GM18858 (cell line): ENCODE data around the gene MRPS27.
"Not testable (repeated sequence)": the region's sequence is repeated elsewhere in the genome, so short reads cannot be mapped to it uniquely, and the experiment has no call there.

Source experiments
- ATAC-seq: cut with Tn5 transposase; IDR thresholded peaks from one replicate; pipeline ENCODE4 v1.9.1; 2021; ENCODE audit not compliant: unreplicated experiment

Gene MRPS27

GRCh38 chr5:72326306-72326649 is 6.2 kb upstream of the MRPS27 start:
- ATAC-seq: no peak

- no peak for ATAC-seq
These were observed 5.7 kb upstream of the MRPS27 start for GRCh38 chr5:72325566-72326305.

- ATAC-seq: no peak
These were observed 4.3 kb upstream of the MRPS27 start for GRCh38 chr5:72324189-72324825.

DNA sequence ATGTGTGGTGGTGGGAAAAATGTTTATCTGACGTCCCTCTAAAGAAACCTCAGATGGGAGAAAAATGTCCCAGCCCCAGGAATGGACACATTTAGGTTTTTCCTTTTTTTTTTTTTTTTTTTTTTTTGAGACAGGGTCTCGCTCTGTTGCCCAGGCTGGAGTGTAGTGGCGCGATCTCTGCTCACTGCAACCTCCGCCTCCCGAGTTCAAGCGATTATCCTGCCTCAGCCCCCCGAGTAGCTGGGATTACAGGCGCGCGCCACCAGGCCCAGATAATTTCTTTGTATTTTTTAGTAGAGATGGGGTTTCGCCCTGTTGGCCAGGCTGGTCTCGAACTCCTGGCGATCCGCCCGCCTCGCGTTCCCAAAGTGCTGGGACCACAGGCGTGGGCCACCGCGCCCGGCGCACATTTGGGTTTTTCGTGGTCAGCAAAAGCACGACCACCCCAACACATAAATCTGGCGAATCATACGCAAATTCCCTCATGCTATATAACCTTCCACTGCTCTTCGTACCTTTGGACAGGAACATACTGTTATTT is 535 bp downstream of the MRPS27 start:
- not testable (repeated sequence) for ATAC-seq

DNA sequence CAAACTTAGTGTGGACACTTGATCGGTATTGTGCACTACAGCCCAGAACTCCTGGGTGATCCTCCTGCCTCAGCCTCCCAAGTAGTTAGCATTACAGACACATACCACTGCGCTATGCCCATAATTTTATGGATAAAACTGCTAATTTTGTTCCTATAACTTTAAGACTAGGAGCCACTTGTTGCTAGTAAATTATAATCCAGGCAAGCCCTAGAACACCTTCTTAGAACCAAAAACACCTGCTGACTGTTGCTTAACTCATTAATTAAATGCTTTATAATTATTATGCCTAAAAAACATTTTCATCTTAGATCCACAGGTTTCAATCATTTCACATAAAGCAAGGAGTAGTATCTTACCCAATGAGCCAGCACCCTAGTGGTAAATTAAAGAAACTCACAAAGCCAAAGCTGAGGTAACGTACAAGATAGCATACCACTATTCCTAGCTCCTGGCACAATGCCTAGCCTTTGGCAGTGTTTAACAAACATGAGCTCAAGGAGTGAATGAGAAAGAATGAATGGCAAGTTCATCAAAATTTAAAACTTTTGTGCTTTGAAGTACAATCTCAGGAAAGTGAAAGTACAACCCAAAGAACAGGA is 5.4 kb downstream of the MRPS27 start:
- no peak for ATAC-seq

- no peak for ATAC-seq
These were observed 6.9 kb downstream of the MRPS27 start for GRCh38 chr5:72313141-72313540.

GRCh38 chr5:72308853-72309191 is 11.2 kb downstream of the MRPS27 start:
- no peak for ATAC-seq

GRCh38 chr5:72307968-72308852 is 11.8 kb downstream of the MRPS27 start:
- ATAC-seq: peak; percentile 75

- ATAC-seq: no peak
These were observed 12.5 kb downstream of the MRPS27 start for GRCh38 chr5:72307573-72307967.

- peak; percentile 18 for ATAC-seq
These were observed 14.6 kb downstream of the MRPS27 start for GRCh38 chr5:72305194-72306142.

- no peak for ATAC-seq
These were observed 17.9 kb downstream of the MRPS27 start for GRCh38 chr5:72302171-72302570.

DNA sequence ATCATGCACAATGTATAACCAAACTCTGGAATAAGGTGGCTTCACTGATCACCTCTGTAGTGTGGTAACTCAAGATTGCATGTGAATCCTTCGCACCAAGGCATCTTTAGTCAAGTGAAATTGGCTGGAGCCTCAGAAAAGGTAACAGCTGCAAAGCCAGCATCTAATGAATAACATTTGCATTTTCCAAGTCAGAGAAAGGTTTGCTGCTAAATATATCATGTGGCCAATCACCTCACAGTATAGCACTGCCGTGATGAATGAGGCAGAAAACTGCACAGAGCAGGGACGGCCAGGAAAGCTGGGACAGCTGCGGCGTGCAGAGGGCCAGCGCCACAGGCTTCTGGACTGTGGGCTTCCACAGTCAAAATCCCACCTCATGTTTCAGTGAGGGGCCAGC is 18.5 kb downstream of the MRPS27 start:
- ATAC-seq: peak; percentile 64

GRCh38 chr5:72300590-72301339 is 19.3 kb downstream of the MRPS27 start:
- no peak for ATAC-seq

- no peak for ATAC-seq
These were observed 21.3 kb downstream of the MRPS27 start for GRCh38 chr5:72298711-72299110.

- ATAC-seq: peak; percentile 46
These were observed 21.9 kb downstream of the MRPS27 start for GRCh38 chr5:72298136-72298535.

DNA sequence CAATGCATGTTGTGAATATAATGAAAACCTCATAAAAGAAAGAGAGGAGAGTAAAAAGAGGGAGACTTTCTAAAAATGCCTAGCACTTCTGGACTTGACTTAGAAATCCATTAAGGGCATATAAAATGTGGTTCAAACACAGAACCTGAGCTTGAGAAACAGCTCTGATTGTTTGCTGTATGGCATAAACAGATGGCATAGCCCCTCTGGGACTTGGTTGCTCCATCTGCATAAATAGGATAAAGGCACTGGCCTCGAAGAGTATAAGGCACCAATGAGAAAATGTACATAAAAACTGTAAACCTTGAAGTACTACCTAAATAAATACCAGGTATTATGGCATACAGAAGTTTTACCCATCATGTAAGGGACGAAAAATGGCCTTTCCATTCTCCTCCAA is 23.8 kb downstream of the MRPS27 start:
- ATAC-seq: no peak

DNA sequence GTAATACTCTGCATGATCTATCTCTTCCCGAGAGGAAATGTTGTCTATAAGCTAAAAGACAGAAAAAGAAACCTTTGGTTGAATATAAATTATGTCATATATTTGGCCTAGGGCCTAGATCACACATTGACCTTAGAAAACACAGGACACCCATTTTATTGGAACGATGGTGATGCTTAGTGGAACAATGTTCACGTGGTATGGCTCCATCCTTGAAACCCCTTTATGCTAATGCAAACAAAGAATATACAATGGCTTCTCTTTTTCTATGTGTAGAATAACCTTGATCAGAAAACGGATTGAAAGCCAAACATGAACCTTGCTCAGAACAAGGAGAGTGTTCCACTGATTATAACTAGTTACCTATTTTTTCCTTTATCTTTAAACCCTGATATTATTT is 24.5 kb downstream of the MRPS27 start:
- no peak for ATAC-seq

- no peak for ATAC-seq
These were observed 25.6 kb downstream of the MRPS27 start for GRCh38 chr5:72294473-72294872.

GRCh38 chr5:72293495-72294055 is 26.5 kb downstream of the MRPS27 start:
- ATAC-seq: no peak
